NCI-H2196 treated with DMSO at 0.1 percent for 48 hours (cell line): ENCODE data around the gene USH2A.

ENCODE experiments used
- DNase-seq: peaks from one replicate; lab custom pipeline; 2025; ENCODE audit not compliant: unreplicated experiment; lab: John Stamatoyannopoulos, UW

USH2A gene

DNA sequence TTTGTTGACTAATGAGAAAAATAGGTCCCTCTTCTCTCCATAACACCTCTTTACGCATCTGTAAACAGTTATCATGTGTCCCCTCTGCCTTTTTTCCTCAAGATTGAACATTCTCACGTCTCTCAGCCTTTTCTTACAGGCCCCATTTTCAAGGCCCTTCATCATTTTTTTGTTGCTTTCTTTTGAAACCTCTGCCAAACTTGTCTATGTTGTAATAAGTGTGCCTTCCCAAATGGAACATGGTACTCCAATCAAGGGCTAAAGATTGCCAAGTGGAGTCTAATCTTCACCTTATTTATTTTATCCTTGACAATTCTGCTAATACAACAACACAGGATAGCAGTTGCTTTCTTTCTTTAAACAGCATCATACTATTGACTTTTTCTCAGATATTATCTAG is 280.3 kb downstream of the USH2A start:
- no peak for DNase-seq

DNA sequence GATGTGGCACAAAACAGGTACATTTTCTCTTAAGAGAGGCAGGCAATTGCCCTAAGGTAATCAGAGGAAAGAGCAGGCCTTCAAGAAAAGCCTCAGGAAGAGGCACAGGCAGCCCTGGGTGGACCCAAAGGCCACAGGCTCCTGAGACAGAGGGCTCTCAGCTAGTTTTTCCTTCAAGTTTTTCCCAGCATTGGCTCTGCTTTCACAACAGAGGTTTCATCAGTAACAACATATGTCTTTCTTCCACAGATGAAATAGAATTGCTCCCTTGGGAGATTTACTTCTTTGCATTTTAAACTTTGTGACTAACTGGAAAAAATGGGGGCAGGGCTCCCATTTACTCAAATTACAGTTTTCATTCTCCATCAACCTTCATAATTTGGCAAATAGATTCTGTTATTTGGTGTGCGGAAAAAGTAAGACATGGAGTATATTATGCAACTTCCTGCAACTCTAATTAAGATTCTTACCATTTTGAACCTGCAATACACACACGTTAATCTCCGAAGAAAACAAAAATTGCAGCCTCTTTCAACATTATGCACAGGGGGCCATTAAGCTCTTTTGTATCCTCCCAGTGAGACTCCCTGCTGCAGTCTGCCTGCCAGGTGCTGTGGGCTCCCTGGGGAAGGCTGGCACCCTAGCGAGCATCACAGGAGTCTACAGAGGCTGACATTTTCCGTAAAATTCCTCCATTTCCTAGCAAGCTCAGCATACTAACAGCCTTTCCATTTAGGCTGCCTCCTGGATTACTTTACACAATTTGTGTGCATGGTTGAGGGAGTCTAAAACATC is 282.3 kb downstream of the USH2A start:
- no peak for DNase-seq

DNA sequence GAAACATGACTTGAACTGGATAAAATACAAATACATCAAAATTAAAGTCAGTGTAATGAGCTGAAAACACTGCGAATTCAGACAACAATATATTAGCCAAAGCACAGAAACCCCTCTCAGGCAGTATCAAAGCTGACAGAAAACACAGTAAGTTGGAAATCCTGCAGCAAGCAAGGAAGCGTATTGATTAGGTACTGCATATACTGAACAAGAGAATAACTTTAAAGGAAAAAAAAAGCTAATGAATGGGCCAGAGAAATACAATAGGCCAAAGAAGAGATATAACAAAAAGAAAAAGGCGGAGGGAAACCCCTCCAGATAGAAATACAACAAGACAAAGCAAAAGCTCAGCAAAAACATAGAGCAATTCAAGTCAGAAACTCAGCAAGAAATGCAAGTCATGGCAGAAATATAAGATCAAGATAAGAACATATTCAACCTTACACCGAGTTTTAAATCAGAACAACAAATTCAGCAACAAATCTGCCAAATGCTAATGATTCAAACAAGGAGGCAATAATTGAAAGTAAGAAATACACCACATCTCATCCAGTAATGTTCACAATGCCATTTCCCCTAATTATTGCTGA is 299.0 kb downstream of the USH2A start:
- no peak for DNase-seq

DNA sequence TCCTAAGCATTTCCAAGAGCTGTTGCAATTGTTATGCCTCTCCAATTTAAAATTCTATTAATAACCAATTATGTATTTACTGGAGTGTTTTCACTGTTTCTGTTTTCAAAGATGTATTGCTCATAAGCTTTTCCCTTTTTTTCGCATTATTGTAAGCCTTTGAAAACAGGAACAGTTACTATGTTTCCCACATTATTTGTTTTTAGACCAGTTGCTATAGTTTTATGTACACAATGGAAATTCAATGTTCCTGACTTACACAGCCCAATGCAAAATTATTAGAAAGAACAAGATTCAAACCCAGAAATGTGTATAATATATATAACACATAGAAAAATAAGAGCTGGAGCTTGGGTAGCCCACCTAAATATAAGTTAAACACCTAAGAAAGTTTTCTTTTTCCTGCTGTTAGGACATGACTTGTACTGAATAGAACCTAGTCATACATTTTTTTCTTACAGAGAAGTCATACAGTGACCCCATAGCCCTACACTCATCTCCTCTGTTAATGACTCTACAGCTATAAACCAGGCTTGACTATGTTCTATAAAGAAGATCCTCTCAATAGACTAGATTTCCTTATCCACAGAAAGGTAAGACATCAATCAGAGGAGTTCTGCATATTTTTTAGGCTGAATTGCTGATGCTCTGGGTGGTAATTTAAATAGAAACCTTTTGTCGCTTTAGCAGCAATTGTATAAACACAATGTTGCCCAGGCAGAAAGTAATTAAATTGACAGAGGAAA is 299.6 kb downstream of the USH2A start:
- DNase-seq, result no peak

DNA sequence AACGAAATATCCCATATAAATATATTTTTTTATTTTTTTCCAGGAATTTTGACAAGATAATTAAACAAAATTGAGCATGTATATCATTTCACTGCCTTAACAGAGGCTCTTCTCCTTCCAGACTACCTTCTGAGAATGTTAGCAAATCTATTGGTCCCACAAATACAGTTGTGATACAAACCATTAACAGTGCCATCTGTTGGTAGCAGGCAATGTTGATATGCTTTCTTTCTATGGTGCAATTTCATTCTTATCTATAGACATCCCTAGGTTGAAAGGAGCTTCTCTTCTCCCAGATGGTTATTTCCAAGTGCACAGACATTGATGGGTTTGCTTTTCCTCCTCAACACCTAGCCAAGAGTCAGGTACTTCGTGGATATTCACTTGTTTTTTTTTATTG is 303.6 kb downstream of the USH2A start:
- DNase-seq, result no peak

DNA sequence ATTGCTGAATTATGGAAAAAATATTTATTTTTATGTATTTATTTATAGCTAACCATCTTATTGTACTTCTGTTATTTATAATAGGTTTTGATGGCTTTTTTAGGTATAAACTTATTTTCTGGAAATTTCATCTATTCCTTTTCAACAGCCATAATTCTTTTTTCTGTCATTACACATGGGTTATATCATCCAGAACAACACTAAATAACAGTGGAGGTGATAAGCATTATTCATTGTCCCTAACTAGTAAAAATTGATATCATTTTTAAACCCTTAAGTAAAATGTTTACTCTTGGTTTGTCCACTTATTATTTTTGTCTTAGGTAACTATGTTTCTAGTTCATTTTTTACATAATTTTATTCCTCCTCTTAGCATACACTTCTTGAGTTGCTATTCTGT is 309.1 kb downstream of the USH2A start:
- DNase-seq, result no peak

DNA sequence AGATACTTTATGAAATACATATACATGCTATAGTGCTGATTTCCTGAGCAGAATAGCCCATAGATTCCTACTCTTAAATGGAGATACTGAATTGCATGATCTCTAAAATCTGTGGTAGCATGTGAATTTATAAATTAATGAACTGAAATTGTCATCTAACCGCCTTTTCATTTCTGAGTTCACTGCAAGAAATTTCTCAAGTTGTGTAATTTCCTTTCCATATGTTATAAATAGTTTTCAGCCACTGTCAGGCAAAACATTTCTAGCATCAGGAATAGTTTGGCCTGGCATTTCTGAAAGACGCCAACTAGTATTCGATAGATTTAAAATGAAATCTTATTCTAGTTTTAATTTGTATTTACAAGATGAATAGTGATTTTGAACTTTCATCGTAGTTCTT is 310.1 kb downstream of the USH2A start:
- DNase-seq, result no peak

DNA sequence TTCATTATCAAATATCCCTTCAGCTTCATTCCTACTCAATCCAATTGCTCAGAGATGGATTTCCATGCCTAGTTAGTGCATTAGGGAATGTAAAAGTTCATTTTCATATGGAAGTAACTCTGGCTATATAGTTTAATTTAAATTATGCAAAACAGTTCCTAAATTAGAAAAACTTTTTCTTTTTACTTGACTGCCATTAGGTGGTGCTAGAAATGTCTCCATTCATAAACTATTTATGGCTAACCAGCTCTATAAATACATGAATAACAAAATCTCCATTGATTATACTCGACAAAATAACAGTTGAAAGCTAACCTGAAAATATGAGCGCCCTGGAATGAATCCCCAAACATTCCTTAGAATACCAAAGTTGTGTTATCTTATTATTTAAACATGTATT is 311.4 kb downstream of the USH2A start:
- DNase-seq, result no peak

DNA sequence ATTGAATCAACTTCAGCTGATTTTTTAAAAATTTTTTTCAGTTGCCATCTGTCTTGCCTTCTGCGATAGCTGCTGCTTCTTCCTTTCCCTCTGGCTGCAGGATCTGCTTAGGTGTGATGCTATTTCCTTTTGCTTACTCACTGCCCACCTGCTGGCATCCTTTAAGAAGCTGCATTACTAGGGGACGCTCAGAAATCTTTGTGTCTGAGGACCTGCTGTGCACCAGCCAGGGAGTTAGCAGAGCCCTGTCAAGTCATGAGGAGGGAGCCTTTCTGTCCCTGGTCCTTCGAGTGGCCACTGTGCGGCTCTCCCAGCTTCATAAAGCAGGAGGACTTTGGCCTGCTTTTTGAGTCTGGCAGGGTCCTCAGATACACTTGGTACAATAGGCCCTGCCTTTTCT is 327.8 kb downstream of the USH2A start:
- no peak for DNase-seq

DNA sequence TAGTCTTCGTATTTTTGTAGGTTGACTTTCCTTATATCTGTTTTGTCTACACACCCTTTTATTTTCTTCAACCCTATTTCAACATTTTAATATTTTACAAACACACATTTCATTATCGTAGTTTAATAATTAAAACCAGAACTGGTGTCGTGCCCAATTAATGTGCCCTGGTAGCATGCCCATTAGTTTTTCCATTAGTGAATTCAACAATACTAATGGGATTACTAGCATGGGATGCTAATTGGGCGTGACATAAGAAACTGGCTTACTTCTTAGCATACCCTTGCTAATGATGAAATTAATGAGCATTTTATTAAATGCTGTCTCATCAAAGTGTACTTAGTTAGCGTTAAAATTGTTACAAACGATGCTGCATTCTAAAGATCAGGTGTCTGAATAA is 332.7 kb downstream of the USH2A start:
- no peak for DNase-seq

DNA sequence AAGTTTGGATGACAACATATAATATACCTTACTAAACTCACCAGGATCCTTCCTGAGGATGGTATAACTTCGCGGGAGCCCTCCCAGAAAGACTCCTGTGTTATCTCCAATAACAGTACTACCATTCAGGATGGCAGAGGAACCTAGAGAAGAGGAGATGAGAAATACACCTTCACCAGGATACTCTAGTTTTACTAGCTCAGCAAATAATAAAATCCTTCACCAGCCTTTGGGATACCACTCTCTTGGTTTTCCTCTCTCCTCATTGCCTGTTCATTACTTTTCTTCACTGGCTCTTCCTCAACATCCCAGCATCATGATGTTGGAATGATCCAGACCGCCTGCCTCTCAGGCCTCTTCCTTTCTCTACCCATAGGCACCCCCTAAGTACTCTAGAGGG is 336.6 kb downstream of the USH2A start:
- DNase-seq, result no peak

DNA sequence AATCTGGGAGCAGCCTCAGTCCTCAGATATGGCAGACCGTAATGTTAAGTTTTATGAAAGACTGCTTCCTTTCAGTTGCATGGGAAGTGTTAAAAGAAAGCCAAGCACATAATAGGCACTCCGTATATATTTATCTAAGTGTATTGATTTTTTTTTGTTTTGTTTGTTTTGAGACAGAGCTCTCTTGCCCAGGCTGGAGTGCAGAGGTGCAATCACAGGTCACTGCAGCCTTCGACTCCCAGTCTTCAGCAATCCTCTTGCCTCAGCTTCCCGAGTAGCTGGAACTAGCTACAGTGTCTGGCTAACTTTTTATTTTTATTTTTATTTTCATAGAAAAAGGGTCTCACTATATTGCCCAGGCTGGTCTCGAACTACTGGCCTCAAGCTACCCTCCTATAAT is 341.8 kb downstream of the USH2A start:
- no peak for DNase-seq

DNA sequence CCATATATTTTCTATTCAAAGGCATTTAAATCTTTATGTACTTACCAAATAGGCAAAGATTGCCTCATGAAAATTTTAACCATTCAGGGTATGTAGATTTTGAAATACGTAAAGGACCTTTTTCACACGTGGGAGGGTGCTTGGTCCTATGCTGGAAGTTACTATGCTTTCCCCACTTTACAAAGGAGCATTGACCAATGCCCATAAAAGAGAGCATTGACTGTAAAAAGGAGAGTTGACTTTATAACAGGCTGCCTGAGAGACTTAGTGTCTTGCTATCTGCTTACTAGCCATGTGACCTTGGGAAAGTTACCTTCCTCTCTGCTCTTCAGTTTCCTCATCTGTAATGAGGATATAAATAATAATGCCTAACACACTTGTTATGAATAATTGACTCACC is 346.5 kb downstream of the USH2A start:
- DNase-seq, result no peak

DNA sequence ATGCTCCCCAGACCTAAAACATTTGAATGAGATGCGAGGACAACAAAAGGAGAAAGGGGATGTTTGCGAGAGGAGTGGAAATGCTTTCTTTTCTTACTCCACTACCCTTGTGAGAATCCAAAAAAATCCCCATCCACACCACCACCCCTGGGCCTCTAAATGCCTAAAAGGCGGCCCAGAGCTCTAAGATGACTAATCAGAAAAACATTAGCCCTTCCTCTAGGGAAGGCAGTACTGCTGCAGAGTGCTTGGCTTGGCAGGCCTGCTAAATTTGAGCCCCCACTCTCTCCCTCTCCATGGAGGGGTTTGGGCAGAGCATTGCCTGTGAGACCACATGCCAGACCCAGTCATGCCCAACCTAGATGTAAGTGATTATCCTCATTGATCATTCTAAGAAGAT is 347.9 kb downstream of the USH2A start:
- no peak for DNase-seq

DNA sequence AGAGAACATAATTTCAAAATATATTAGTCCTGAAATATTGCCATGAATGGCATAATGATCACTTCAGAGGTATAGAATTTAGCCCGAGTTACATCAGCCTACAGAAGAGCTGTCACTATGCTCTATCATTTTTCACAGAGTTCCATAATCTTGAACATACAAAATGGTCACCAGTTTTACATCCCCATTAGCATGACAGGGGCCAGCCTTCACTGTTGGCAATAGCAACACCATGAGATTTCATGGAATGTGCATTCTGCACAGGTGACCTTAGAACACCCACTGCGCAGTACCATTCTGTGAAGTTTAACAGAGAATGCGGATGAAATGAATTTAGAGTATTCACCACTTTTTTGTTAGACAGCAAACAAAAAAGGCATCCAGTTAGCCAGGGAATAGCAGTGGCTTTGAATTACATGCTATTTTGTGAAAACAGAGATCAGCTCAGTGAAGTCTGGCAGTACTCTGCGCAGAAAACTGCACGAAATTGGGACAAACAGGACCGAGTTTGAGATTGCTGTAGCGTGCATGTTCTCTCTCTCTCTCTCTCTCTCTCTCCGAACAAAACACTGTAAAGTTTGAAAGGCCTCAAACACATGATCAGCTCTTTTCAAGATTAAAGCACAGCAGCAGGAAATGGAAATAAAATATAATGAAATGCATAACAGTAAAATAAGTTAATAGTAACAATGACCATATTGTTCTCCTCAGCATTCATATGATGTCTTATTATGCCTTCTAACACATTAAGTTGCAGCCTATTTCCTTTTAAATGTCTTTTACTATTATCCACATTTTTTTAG is 349.3 kb downstream of the USH2A start:
- no peak for DNase-seq

DNA sequence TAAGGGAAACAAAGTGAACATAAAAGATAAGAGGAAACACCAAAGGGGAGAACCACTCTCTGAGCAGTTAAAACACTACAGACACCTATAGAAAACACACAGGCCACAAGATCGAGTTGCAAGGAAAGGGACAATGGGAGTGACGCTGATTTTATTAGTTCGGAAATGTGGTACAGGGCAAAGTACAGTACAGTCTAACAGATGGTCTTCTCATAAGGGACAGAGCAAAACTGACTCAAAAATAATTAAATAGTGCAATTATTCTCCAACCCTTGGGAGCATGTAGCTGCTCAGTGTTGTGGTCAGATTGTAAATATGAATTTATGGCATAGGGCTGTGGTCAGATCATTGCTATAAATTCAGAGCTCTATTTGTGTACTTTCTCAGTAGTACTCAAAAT is 352.0 kb downstream of the USH2A start:
- no peak for DNase-seq

DNA sequence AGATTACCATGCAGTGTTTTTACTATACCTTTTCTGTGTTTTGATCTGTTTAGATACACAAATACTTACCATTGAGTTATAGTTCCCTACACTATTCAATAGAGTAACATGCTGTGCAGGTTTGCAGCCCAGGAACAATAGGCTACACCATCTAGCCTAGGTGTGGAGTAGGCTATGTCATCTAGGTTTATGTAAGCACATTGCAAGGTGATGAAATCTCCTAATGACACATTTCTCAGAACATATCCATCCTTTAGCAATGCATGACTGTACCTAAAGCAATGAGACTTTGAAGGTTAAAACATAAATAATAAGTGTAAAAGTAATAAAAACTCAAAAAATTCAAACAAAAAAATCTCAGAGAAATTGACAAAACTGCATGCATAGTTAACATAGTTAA is 358.6 kb downstream of the USH2A start:
- no peak for DNase-seq

DNA sequence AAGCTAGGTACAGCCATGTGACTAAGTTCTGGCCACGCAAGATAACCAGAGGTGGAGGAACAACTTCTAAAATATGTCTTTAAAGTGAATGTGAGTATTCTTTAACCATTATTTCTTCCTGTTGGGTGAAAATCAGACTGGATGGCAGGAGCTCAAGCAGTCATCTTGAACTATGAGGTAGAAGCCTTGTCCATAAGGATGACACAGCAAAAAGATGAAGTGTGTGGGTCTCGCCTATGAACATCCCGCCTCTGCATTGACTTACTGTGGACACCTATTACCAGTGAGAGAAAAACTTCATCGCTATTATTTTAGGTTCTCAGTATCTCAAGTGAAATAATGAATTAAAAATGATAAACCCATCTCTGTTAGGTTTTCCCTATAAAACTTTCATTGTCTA is 365.3 kb downstream of the USH2A start:
- no peak for DNase-seq

DNA sequence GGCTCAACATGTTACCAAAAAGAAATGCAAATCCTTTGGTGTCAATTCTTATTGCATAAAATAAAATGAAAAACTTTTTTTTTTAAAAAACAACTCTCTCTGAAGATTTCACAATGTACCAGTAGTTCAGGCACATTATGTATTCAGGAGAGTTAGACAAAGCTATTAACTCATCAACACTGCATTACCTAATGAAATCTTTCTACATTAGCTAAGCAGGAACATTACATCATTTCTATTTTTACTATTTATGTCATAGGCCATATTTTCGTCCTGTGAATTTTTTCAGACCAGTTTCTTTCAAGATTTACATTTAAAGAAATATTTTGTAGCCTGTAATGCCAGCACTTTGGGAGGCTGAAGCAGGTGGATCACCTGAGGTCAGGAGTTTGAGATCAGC is 366.2 kb downstream of the USH2A start:
- DNase-seq, result no peak

DNA sequence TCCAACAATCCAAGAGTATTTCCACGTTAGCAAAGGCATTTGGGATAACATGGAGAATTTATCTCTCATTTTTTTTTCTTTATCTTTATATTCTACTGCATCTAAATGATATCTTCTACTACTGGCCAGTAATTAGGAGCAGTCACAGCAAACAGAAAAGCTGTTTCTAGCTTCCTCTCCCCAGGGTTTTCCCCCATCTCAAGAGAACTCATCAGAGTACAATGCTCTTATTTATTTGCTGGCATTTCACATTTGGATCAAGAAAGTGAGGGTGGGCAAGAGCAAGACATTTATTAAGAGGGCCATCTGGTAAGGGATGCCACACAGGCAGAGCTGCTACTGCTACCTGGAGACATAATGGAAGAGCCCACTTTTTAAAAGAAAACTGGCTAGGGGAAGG is 368.2 kb downstream of the USH2A start:
- DNase-seq, result no peak

DNA sequence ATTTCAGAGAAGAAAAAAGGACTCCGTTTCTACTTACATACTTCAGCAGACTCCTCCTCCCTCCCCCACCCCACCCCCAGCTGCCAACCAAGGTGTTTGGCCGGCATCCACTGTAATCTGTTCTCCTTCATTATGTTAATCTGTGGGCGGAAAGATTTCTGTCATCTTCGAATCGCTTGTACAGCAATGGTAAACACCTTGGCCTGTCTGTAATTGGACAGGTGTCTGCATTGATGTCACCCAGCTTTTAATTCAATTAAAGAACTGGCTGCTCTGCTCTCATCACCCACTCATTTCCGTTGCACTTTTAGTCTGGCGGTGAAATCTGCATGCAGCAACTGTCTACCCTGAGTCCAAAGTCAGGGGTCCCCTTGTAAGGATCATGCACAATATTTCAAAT is 368.6 kb downstream of the USH2A start:
- no peak for DNase-seq

DNA sequence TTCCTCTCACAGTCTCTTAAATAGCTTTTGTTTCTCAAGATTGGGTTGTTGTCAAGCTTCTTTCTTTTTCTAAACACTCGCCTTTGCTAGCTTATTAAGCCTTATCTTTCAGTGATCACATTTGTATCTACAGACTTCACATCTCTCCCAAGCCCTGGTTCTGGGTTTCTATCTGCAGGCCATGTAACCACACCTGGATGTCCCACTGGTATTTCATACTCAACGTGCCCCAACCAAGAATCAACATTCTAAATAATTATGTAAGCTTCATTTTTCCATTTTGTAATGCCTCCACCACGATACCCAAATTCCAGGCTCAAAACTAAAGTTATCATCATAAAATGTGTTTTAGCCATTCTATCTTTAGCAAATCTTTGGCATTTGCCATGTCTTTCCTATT is 372.2 kb downstream of the USH2A start:
- no peak for DNase-seq
